OCI-LY3 (cell line): ENCODE data around the gene RSBN1.
"Not testable (repeated sequence)": the region's sequence is repeated elsewhere in the genome, so short reads cannot be mapped to it uniquely, and the experiment has no call there.

ENCODE experiments used
- CTCF ChIP-seq: fragments of 200-600, 300-600 bp; sonication (generic); IDR thresholded peaks from 2 replicates; pipeline ENCODE4 v1.5.1; 2014; ENCODE audit warnings: antibody characterized with exemption, low read length, low read depth
- EZH2phosphoT487 ChIP-seq: fragments of 200-600 bp; shearing (Covaris generic); IDR thresholded peaks from 2 replicates; pipeline ENCODE4 v1.6.1; 2018; ENCODE audit warnings: antibody characterized with exemption, mixed run types, low read depth

GRCh38 chr1:113753333-113753732, 58.9 kb downstream of the RSBN1 start:
- not testable (repeated sequence) for TF ChIP-seq CTCF, EZH2phosphoT487
